Brain microvascular endothelial cell (primary cell): ENCODE results near the gene NTNG1.

Experiments
- DNase-seq: peaks from one replicate; pipeline ENCODE4 v3.0.0-alpha.2; 2020
- H3K27ac ChIP-seq: fragments of 250-450 bp; sonication (Bioruptor Pico); 2 replicates; pipeline ENCODE4 v1.5.1; 2020; ENCODE audit warnings: mild to moderate bottlenecking, moderate library complexity
- H3K27me3 ChIP-seq: fragments of 250-450 bp; sonication (Bioruptor Pico); replicated peaks from 2 replicates; pipeline ENCODE4 v1.5.1; 2020; ENCODE audit warnings: mild to moderate bottlenecking
- H3K36me3 ChIP-seq: fragments of 250-450 bp; sonication (Bioruptor Pico); replicated peaks from 2 replicates; pipeline ENCODE4 v1.5.1; 2020; ENCODE audit warnings: mild to moderate bottlenecking
- H3K4me3 ChIP-seq: 2 replicates; pipeline ENCODE4 v1.5.1; 2011; ENCODE audit warnings: low read depth, mild to moderate bottlenecking, control low read depth, low read length, moderate library complexity
- CTCF ChIP-seq: IDR thresholded peaks from 2 replicates; pipeline ENCODE4 v1.5.1; 2011; ENCODE audit warnings: low read depth, mild to moderate bottlenecking, moderate library complexity, low read length, control low read depth, inconsistent platforms; ENCODE audit errors: missing control alignments
- in situ Hi-C: cut with HindIII; loops from 2 replicates; pipeline ENCODE4 v1.10.0; 2017; ENCODE audit warnings: low sequenced_read_pairs, low pct_ligation_motif_present

NTNG1 gene

DNA sequence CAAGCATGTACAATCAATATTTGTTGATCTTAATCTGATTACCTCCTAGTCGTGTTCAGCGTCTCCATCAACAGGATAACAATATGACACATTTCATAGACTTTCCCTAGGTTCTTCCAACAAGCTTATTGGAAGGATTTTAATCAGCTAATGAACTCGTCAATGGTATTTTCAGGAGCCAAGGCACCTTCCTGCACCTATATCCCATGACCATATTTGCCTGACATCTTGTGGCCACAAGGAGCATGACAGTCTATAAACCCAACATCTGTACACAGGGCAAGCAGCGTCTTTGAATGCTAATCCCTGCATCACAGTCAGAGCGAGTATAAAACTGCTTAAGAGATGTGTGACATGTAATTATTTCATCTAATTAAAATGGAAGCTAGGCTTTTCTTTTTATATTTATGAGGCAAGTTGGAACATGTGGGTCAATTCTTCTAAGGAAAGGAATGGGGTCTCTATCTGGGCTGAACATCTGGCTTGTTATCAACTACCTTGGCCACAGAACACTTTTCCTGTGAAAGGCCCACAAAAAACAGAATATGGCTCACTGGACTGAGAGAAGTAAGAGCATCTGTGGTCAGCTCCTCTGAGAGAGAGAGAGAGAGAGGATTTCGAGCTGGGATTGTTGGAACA is 388.8 kb downstream of the NTNG1 start:
- peak; percentile 84 for TF ChIP-seq CTCF
- Histone ChIP-seq H3K27me3 (no peaks in the 10 kb centered on the region), H3K36me3 (no peaks in the 10 kb centered on the region), H3K4me3 (no peak overlapping the region), H3K27ac (no peak overlapping the region)
- in situ Hi-C loops = no loop called here
- DNase-seq = peak; percentile 30

DNA sequence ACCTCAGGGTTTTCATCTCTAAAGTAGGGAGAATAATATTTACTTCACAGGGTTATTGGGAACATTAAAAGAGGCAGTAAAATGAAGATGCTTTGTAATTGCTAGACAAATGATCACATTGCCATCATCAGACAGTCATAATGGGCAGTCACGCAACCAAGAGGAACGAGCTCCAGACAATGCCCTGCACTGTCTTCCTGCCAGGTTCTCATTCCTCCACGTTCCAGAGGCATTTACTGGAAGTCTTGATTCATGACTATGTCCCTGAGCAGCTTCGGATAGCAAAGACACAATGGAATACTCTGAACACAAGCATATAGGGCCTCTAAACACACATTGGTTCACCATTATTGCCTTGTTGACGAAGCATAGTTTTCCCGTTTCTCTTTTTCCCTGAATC is 389.7 kb downstream of the NTNG1 start:
- DNase-seq = no peak
- Histone ChIP-seq H3K27ac (no peak overlapping the region), H3K27me3 (no peaks in the 10 kb centered on the region), H3K36me3 (no peaks in the 10 kb centered on the region), H3K4me3 (no peak overlapping the region)
- TF ChIP-seq CTCF = no peak
- in situ Hi-C loops = no loop called here

DNA sequence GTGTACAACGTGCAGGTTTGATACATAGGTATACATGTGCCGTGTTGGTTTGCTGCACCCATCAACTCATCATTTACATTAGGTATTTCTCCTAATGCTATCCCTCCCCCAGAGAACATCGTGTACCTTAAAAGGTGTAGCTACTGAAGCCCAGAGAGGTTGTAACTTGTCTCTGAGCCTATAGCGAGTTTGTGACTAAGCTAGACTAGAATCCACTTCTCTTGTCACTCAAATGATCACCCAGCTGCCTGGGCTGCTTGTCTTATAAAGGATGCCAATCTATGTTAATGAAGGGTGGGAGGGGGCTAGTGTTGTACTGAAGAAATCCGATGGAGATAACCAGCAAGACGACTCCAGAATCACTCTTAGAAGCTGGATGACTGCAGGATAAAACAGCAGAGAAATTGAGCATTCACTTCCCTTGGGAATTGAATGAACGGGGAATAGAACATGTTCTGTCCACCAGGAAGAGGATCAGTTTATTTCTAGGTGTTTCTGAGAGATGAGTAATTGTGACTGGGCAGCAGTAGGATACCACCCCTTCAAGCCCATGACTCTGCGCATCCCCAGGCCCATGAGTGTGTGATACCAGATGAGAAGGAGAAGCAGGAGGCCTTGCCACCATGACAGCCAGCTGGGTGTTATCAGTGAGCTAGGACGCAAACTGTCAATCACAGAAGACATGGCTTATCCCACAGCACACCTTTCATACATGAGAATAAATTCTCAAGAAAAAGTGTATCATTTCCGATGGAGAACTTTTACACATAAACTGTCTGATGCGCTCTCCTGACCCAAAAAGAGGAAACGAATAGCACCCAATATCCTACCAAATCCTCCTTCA is 390.4 kb downstream of the NTNG1 start:
- H3K36me3 ChIP-seq = no peaks in the 10 kb centered on the region
- no peak for DNase-seq
- no peak overlapping the region for H3K4me3 ChIP-seq
- no peak for TF ChIP-seq CTCF
- H3K27me3 ChIP-seq = no peaks in the 10 kb centered on the region
- H3K27ac ChIP-seq = no peak overlapping the region
- in situ Hi-C loops = no loop called here

GRCh38 chr1:107532318-107532717 is 391.5 kb downstream of the NTNG1 start:
- no peak overlapping the region for H3K27ac ChIP-seq
- in situ Hi-C loops = no loop called here
- TF ChIP-seq CTCF = no peak

More at GRCh38 chr1:107532318-107532717, 391.5 kb downstream of the NTNG1 start:
- Histone ChIP-seq H3K36me3 (no peaks in the 10 kb centered on the region), H3K4me3 (no peak overlapping the region), H3K27me3 (no peaks in the 10 kb centered on the region)
- DNase-seq = no peak
